Measurements from ENCODE around the gene RAB11FIP4.

Gene RAB11FIP4

DNA sequence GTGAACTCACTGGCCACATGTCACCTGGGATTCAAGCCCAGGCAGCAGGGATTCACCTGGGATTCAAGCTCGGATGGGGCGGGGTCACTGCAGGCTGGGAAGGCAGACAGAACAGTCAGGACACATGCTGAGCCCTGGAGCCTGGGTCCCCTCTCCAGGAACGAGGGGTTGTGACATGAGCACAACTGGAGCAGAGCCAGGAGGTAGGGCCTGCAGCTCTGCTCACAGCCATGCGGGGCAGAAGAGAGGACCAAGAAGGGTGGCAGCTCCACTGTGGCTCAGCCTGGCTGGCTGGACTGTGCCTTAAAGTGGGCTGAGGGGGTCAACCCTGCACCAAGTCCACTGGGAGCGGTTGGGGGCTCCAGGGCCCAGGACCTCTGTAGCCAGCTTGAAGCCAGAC lies 150.1 kb downstream of the RAB11FIP4 start:
- DNase-seq (ENCODE audit: low read depth, low spot score) = no peak

DNA sequence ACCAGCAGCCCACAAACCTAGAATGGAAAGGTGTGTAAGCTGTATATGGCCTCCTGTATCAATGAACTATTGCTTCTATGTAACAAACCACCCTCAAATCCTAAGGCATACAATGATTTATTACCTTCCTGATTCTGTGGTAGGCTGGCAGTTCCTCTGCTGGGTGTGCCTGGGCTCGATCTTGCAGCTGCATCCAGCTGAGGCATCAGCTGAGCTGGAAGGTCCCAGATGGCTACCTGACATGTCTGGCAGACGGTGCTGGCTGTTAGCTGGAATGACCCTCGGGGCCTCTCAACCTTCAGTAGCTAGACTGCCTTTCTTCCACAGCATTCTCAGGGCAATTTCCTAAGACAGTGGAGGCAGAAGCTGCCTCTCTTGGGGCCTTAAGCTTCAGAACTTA lies 152.7 kb downstream of the RAB11FIP4 start:
- no peak for DNase-seq (ENCODE audit: low read depth, low spot score)

GRCh38 chr17:31546650-31547049 lies 155.2 kb downstream of the RAB11FIP4 start:
- DNase-seq (ENCODE audit: low read depth, low spot score) = no peak

- no peak for DNase-seq (ENCODE audit: low read depth, low spot score)
Measured at GRCh38 chr17:31548709-31549108, 157.2 kb downstream of the RAB11FIP4 start.

DNA sequence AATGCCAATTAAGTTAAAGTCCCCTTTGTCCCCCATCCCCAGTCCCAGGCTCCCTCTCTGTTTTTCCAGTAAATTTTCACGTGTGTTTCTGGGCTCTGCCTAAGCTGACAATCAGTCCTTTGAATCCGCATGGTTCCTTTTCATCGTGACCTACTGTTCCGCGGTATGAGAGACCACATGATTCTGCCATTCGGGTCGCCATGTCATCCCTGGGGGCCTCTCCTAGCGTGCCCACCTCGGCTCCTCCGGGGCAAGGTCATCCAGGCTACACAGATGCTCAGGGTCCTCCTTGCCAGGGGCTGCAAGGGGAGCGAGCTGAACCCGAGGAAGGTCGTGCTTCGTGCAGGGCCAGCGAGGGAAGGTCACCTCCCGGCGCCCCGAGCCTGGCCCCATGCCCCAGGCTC lies 157.6 kb downstream of the RAB11FIP4 start:
- DNase-seq (ENCODE audit: low read depth, low spot score) = no peak

DNA sequence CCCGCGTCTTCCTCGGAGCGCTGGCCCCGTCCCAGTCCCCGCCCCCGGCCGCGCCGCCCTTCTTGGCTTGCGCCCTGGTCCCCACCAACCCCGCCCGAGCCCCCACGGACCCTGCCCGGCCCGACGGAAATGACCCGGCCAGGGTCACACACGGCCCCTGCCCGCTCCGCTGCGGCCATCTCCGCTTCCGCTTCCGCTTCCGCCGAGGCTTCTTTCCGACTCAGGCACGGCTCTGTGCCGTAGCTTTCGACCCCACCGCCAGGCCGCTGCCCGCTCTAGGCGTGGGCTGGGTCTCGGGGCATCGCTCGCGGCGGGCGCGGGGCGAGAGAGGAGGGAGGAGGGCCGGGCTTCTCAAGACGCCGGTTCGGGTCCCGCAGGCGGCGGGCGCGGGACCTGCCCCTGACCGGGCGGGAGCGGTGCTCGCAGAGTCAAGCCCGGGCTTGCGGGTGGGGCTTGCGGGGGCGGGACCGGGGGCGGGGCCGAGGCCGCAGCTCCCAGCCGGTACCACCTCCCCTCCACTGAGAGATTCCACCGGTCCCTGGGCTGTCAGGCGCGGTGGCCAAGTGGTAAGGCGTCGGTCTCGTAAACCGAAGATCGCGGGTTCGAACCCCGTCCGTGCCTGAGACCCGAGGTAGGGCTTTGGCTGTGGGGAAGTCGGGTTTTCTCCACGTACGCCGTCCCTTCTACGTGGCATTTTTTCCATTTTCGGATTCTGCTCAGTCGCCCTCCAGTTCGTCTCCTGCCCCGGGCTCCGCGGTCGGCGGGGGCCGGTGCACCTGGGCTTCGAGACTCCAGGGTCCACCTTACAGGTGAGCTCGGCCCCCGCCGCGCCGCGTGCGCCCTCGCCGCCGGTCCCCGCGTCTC lies 158.3 kb downstream of the RAB11FIP4 start:
- DNase-seq (ENCODE audit: low read depth, low spot score) = peak; percentile 93

DNA sequence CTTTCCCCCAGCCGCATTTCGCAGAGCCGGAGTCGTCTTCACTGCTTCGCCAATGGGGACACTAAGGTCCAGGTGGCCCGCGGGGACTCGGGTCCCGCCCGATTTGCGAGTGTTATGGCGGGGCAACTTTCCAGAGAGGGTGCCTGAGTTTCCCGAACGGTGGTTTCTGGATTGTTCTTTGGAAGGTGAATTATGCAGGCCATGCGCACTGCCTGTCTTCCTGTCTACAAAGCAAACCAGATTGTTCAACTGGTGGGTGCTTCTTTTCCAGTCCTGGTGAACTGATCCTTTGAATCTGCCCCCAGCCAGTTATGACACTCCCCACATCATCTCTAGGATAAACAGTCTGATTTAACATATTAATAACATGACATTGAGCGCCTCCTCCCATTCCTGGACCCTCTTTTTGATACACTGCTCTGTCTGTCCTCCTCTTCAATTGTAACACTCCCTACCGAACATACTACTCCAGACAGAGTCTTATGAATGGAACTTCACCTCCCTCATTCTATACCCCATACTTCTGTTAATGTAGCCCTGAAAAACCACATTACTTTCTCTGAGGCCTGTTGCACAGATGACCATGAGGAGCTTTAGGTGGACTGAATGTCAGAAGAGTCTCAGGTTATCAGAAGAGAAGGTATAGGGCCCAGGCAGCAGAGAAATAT lies 159.0 kb downstream of the RAB11FIP4 start:
- no peak for DNase-seq (ENCODE audit: low read depth, low spot score)

- DNase-seq (ENCODE audit: low read depth, low spot score) = no peak
Measured at GRCh38 chr17:31552568-31552967, 161.1 kb downstream of the RAB11FIP4 start.

GRCh38 chr17:31553506-31553905 lies 162.0 kb downstream of the RAB11FIP4 start:
- DNase-seq (ENCODE audit: low read depth, low spot score) = no peak

DNA sequence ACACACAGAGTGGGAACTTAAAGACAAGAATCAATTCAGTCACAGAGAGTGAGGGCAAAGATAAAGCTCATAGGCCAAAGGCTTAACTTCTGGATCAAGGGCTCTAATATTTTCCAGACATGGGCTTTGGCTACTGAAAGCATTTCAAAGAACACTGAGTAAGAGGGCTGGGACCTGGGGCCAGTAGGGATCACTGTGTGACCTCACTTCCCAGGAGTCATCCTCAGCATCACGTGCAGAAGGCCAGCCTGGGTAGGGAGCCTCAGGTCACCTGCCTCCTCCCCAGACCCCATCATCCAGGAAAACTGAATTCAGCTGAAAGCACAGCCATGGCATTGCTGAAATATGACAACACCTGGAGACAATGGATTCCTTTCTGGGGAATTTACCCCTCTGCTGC lies 163.5 kb downstream of the RAB11FIP4 start:
- no peak for DNase-seq (ENCODE audit: low read depth, low spot score)

DNA sequence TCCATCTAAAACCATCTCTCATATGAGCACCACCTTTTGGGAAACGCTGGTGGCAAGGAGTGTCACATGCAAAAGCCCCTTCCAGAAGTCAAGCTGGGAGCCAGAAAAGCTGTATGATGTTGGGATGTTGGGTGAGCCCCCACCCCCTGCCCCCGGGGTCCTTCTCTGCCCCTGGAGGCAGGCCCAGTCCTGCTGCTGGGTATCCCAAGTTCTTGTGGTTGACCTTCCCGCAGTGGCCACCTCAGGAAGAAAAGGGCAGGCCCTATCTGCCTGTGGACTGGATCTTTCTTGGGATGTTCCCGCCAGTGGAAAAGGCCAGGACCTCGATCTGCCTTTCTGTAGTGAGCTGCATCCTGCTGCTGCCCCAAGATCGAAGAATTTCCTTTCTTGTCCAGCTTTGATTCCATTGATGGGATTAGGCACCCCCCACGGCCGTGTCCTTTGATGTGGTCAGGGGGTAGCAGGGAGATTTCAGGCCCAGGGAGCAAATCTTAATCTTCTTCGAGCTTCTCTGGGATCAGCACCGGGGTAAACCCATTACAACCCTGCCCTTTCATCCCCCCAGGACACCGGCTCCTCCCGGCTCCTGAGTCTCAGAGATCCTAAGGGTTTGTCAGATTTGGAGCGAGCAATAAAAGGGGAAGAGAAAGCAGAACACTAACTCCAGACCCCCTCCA lies 165.6 kb downstream of the RAB11FIP4 start:
- DNase-seq (ENCODE audit: low read depth, low spot score) = no peak

GRCh38 chr17:31558748-31559583 lies 167.5 kb downstream of the RAB11FIP4 start:
- peak; percentile 9 for DNase-seq (ENCODE audit: low read depth, low spot score)

DNA sequence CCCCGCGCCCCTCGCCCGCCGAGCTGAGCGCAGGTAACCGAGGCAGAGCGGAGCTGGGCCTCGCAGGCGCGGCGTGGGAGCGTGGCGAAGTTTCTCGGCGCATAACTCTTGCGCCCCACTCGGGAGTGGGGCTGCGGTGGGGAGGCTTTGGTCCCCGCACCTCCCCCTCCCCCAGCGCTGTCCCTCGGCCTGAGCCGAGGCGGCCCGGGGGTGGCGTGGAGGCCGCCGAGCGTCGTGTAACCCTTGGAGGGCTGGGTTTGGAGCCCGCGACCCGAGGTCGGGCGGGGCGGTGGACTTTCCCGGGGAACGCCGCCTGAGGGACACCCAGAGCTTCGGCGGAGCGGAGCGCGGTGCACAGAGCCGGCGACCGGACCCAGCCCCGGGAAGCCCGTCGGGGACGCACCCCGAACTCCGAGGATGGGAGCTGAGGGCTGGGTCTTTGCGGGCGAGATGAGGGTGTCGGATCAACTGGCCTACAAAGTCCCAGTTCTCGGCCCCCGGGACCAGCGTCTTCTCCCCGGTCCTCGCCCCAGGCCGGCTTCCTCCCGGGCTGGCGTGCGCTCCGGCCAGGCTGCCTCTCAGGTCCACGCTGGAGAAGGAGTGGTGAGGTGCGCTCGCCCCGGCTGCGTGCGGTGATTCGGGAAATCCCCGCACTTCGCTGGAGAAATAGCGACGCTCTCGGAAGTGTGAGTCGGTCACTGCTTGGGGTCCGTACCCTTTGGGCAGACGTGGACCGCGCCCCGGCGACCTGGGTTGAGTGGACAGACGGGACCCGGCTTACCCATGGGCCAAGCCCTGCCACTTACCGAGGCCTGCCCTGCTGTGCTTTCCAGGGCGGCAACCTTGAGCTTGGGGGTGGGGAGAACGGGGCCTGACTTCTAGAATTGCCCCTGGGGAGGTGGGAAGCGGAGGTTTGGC lies 168.4 kb downstream of the RAB11FIP4 start:
- no peak for DNase-seq (ENCODE audit: low read depth, low spot score)

- DNase-seq (ENCODE audit: low read depth, low spot score) = no peak
Measured at GRCh38 chr17:31560616-31561235, 169.3 kb downstream of the RAB11FIP4 start.

- DNase-seq (ENCODE audit: low read depth, low spot score) = no peak
Measured at GRCh38 chr17:31561469-31562375, 170.2 kb downstream of the RAB11FIP4 start.

DNA sequence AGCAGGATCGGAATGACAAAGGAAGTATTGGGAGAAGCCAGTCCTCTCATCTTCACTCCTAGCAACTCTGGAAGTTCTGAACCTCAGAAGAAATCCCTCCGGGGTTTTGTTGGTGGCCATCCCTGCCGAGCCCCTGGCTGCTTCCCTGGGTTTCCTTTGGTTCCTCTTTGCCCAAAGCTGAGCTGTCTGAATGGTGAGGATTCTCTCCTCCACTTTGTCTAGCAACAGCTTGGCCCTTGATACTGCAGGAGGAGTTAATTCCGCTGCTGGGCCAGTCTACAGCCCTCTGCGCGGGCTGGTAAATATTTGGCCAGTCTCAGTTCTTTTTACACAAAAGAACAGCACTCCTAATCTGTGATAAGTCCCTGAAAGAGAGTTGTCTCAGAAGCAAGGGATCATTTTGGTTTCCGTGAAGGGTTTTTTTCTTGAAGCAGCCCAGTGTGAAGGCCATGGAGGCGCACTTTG lies 170.9 kb downstream of the RAB11FIP4 start:
- no peak for DNase-seq (ENCODE audit: low read depth, low spot score)

DNA sequence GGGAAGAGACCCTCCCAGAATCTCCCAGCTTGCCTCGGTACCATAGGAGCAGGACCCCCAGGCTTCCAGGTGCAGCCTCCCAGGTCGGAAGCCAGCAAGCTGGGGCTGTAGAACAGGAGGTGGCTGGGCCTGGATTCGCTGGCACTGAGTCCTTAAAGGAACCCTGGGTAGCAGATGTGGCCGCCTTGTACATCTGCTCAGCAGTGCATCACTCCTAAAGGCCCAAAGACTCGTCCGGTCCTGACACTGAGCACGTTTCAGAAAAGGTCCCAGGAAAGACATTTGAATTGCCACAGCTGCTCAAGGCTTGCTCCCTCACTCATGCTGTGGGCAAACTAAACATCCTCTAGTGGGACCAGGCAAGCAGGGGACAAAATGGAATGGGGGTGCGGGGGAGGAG lies 172.8 kb downstream of the RAB11FIP4 start:
- no peak for DNase-seq (ENCODE audit: low read depth, low spot score)

GRCh38 chr17:31564883-31565301 lies 173.4 kb downstream of the RAB11FIP4 start:
- no peak for DNase-seq (ENCODE audit: low read depth, low spot score)

DNA sequence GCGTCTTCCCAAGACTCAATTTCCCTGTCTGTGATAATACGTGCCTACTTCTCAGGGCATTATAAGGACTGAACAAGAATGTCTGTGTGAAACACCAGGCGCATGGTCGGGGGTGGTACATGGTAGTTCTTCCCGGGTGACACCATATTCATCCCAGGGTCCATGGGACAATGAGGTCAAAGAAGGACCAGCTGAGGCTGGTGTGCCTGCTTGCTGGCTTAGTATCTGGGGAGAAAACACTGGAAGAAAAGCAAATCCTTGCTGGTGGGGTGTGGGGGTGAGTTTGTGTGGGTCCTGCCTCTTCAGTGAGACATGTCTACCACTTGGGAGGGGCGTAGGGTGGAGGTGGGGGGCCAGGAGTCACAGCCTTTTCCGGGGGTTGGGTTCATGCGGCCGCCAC lies 174.2 kb downstream of the RAB11FIP4 start:
- DNase-seq (ENCODE audit: low read depth, low spot score) = no peak
